HG03135 (cell line): ENCODE results near the gene TOM1L2.
"Not testable (repeated sequence)": the region's sequence is repeated elsewhere in the genome, so short reads cannot be mapped to it uniquely, and the experiment has no call there.

Experiments used
- ATAC-seq: cut with Tn5 transposase; IDR thresholded peaks from one replicate; pipeline ENCODE4 v1.9.1; 2021; ENCODE audit warnings: mild to moderate bottlenecking, moderate library complexity; ENCODE audit not compliant: unreplicated experiment

The TOM1L2 gene

DNA sequence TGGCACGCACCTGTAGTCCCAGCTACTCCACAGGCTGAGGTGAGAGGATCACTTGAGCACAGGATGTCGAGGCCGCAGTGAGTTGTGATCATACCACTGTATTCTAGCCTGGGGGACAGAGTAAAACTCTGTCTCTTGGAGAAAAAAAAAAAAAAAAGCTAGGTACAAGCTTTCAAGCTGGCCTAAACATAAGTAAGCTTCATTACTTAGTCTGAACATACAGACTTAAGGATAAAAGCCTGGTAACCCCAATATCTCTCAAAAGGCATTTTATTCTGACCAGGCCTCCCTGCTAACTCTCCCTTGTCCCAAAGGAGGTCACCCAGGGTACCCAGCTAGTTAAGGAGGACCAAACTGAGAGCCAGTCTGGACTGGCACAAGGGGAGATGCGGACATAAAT, 46.2 kb downstream of the TOM1L2 start:
- ATAC-seq: no peak

DNA sequence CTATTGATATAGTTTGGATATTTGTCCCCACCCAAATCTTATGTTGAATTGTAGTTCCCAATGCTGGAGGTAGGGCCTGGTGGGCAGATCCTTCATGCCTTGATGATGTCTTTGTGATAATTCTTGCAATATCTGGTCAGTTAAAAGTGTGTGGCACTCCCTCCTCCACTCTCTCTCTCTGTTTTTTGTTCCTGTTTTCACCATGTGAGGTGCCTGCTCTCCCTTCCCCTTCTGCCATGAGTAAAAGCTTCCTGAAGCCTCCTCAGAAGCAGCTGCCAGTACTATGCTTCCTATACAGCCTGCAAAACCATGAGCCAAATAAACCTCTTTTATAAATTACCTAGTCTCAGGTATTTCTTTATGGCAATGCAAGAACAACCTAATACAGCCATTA, 47.3 kb downstream of the TOM1L2 start:
- no peak for ATAC-seq

DNA sequence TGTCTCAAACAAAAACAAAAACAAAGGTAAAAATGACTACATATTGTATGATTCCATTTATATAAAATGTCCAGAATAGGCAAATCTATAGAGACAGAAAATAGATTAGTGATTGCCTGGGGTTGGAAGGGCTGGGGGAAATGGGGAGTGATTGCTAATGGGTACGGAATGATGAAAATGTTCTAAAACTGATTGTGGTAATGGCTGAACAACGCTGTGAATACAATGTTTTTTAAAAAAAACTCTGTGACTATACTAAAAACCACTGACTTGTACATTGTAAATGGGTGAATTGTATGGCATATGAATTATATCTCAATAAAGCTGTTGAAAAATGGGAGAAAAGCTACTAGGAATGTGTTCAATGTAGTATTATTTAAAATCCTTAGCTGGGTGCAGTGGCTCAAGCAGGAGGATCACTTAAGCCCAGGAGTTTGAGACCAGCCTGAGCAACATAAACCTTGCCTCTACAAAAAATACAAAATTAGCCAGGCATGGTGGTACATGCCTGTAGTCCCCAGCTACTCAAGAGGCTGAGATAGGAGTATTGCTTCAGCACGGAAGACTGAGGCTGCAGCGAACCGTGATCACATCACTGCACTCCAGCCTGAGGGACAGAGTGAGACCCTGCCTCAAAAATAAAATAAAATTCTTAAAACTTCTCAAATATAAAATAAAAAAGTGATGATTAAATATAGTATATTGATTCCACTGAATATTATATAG, 47.9 kb downstream of the TOM1L2 start:
- ATAC-seq: no peak

DNA sequence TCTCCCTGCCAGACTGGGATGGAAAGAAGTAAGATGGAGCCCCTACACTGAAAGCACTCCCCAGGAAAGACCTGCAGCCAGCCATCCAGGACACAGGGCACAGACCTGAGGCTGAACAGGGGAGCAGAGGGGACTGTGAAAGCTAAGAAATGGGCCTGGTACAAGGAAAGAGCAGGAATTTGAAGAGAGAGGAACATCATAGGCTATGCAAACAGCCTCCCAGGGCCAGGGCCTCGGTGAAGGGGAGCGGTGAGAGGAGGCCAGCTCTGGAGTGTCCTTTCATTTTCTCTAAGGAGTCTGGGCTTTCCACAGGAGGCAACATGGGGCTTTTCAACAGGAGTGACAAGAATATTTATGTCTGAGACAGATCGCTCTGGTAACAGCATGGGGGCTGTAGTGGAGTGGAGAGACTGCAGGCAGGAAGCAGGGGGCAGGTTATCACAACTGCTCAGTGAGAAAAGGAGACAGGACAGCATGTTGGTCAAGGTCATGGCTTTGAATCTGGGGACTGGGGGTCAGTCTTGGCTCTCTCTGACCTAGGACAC, 50.1 kb downstream of the TOM1L2 start:
- ATAC-seq: no peak

DNA sequence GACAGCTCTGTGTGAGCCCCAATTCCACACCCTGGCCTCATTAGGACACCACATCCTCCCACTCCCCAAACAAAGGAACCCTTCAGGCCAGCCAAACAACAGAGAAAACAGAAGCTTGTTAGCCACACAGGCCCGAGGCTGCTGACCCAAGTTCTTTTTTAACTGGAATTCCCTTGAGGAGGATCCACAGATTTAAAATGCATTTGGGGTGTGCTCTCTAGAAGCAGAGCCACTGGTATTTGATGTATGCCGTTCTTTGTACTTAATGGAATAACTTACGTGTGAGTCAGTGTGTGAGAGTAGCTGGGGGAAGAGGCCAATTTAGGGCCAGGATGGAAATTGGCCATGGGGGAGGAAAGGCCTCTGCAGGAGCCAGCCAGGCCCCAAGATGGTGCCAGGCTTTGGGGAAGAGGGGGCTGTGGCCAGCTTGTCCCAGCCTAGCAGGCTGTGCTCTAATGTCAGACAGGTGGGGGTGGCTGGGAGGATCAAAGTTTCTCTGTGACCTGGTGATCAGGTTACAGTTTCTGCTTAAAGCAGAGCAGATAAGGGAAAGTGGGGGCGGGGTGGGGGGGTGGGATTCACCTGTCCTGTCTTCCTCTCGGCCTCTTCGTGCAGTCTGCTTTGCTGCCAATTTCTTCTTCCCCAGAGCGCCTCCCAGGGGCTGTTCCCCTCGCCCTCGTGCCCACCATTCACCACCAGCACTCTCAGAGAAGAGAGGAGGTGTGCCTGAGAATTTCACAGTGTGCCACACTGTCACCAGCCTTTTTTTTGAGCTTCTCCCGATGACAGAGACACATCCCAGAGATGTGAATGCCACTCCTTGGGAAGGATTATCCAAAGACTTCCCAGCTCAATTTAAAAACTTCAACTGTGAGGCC, 50.8 kb downstream of the TOM1L2 start:
- ATAC-seq: no peak

DNA sequence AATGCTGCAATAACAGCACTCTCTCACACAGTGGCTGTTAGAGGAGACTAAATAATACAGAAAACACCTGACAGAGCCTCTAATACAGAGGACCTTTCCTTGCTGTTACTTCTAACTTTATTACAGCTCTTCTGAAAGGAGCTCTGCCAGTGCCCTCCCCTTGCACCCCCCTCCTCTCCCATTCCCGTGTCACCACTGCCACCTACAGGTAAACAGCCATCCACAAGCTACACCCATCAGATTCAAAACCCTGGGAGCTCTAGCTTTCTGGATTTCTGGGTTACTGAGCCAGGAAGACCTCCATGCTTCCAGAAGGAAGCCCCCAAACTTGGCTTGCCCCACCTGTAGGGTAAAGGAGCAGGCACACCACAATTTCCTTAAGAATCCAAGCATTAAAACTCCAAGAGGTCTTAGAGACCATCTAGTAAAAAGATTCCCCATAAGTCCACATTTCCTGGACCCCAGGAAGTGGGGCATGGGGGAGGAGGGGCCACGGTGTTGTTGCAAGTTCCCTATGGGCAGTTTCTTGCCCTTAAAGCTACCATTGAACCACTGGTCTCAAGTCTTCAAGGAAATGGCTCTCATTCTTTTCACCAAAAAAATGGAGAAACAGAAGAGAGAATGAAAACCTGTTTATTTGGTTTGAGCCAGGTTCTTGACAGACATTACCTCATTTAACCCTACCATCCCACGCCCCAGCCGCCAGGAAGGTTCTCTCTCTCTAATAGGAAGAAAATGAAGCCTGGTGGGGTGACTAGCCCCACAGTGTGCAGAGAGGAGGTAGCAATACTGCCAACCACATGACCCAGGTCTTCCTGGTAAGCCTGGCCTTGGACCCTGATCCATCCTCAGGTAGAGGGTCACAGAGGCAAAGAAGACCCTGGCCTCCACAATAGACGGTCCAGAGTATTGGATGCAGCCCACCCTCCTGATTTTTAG, 52.8 kb downstream of the TOM1L2 start:
- ATAC-seq: no peak

DNA sequence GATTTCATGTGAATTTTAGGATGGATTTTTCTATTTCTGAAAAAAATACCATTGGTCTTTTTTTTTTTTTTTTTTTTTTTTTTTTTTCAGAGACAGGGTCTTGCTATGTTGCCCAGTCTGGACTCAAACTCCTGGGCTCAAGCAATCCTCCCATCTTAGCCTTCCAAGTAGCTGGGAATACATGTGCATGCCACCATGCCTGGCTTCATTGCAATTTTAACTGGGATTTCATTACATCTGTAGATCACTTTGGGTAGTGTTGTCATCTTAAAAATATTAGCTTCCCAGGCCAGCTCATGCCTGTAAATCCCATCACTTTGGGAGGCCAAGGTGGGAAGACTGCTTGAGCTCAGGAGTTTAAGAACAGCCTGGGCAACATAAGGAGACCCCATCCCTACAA, 54.8 kb downstream of the TOM1L2 start:
- no peak for ATAC-seq

DNA sequence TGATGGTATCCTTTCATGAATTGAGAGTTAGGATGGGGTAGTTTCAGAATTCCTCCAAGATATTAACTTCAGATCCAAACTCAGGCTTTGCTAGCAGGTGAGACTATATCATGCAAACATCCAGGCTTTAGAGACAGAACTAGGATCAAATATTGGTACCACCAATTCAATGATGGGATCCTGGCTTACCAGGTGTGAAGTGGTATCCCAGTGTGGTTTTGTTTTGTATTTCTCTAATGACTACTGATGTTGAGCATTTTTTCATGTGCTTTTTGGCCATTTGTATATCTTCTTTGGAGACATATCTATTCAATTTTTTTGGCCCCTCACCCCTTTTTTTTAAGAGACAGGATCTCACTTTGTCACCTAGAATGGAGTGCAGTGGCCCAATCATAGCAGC, 57.0 kb downstream of the TOM1L2 start:
- no peak for ATAC-seq

DNA sequence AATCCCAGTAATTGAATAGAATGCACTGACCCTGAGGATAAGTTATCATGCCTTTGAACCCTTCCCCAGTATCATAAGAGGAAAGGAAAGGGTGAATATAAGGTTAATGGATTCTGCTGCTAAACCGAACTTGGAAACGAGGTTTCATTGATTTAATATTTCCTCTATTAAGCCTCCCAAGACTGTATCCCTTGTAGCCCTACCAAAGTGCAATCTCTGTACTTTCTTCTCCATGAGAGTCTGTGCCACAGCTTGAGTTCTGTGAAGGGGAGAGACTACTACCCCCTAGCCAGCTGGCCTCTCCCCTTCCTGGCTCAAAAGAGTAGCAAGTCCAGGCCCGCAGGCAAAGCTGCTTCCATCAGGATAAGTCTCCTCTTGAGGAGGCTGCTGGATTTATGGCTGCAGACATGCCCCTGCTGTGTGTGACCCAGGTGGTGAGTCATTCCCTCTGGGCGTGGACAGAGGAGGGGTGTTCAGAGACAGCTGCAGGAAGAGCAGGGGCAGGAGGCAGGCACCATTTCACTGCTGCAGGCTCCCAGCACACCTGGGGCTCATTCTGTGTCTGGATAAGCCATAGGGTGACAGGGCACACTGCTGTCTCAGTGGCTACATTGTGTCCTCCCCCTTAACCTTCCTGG, 58.4 kb downstream of the TOM1L2 start:
- ATAC-seq: no peak

DNA sequence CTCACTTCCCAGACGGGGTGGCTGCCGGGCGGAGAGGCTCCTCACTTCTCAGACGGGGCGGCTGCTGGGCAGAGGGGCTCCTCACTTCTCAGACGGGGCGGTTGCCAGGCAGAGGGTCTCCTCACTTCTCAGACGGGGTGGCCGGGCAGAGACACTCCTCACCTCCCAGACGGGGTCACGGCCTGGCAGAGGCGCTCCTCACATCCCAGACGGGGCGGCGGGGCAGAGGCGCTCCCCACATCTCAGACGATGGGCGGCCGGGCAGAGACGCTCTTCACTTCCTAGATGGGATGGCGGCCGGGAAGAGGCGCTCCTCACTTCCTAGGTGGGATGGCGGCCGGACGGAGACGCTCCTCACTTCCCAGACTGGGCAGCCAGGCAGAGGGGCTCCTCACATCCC, 59.9 kb downstream of the TOM1L2 start:
- ATAC-seq: not testable (repeated sequence)

DNA sequence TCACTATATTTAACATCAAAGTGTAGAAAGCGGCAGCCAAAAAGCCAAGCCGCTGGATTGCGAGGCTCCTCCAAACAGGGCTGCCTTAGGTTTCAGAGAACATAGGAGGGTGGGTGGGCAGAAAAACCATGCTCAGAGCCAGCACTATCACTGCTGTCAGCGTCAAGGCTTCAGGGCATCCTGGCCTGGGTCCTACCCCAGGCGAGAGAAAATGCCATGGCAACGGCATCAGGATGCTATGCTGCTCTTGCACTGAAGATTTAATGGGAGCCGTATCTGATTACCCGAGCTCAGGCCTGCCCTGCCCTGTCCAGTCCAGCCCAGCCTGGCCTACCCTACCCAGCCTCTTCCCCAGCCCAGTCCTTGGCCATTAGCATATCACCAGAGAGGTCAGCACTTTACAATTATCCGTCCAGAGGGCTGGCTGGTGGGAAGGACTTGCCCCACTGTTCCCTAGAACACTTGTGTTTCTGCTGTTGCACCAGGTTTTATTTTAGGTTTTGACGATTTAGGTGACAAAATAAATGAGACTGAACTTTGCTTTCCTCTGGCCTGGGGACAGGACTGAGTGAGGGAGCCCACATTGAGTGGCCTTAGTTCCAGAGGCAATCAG, 61.1 kb downstream of the TOM1L2 start:
- ATAC-seq: no peak

DNA sequence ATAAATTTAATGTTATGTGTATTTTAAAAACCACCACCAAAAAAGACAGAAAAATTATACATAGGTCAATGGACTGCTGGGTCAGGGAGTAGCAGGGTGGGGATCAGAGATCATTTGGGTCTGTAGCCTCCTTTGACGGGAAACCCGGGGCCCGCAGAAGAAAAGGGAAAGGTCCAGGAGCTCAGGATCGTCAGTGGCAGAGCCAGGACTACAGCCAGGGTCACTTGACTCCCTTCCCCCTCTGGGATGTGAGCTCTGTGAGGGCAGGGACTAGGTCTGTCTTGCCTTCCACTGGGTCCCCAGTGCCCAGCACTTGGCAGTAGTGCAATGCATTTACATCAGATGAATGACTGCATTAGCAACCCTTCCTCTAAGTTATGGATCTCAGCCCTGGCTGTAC, 62.1 kb downstream of the TOM1L2 start:
- ATAC-seq: no peak

DNA sequence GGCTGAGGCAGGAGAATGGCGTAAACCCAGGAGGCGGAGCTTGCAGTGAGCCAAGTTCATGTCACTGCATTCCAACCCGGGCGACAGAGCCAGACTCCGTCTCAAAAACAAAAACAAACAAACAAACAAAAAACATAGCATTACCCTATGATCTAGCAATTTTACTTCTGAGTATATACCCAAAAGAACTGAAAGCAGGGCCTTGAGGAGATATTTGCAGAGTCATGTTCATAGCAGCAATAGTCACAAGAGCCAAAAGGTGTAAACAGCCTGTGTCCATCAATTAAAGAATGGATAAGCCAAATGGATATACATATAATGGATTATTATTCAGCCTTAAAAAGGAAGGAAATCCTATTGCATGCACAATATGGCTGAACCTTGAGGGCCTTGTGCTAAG, 63.1 kb downstream of the TOM1L2 start:
- no peak for ATAC-seq

DNA sequence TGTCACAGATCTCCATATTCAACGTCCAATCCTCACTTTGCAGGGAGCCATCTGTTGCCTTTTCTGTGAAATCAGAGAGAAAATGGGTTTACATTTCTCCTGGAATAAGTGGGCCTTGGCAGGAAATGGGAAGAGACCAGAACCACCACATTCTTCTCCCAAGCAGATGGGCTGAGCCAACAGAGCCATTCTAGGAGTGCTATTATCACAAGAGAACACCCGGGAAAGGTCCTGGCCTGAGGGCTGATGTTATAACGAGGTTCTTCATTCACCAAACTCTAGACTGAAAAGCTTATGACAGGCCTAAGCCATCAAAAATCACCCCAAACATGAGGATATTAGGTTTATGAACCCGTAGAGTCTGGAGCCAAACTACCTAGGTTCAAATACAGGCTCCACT, 64.7 kb downstream of the TOM1L2 start:
- no peak for ATAC-seq

DNA sequence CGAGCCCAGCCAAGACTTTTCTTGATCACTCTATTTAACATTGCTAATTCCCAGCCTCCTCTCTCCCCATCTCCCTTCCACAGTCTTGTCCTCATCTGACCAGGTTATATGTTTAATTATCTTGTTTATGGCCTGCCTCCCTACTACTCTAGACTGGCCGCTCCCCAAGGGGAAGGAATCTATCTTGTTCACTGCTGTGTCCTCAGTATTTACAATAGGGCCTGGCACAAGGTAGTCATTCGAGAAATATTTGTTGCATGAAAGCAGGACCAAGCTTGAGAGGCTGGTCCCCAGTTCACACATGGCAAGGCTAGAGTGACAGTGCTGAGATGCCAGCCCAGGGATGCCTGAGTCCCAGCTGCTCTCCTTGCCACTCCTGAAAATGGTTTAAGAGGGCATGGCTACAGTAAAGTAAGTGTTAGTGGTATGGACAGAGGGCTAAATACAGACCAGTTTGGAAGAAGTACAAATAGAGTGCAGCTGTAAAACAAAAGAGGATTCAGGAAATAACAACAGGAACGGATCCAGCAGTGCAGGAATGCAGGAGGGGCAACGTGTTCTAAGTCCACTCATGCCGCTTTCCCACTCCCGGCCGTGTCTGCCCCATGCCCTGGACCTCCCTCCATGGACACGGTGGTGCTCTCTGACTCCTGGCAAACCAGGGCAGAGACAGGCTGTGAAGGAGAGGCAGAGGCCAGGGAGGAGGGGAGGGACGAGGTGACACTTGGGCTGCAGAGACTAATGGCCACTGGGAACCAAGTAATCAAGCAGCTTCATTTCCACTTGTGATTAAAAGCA, 65.6 kb downstream of the TOM1L2 start:
- no peak for ATAC-seq

DNA sequence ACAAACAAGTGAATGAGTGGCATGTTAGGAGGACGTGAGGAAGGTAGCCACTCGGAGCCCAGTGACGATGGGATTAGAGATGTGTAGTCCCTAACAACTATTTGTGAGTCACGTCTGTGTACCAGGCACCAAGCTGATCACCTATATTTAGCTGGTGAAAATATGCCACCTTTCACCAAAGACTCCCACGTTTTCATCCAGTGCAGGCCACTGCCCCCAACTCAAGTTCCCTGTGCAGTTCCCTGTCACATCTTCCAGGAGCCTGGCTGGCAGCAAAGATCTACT, 67.2 kb downstream of the TOM1L2 start:
- no peak for ATAC-seq

DNA sequence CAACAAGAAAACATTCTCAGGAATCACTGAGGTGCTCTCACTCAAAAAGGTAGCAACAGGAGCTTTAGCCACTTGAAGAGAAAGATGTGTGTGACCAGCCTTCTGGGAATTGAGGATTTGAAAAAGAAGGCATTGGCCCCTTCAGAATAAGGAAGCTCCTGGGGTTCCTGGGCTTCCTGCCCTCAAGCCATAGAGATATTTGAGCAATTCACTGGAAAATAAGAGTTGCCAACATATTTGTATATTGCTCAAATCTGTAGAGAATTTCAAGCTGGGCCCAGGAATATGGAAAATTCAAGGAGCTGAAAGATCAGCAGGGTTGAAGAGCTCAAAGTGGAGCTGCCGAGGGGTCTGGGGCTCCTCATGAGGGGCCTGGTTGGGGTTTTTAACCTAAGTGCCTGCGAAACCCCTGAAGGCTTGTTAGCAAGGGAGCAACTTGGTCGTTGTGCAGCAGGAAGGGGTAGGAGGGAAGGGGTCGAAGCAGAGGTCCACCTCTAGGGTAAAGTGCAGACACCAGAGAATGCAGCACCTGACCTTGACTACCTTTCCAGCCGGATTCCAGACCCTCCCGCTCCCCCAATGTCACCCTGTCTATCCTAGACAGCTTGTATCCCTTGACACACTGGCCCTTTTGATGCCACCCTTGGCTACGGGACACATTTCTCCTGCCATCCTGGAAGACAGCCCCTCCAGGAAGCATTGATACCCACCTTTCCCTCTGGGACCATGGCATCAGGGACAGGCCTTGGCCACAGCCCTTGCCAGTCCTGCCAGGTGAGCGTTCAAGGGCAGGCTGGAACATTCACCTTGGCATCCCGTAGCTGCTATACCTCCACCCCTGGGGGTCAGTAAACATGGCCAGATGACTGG, 67.8 kb downstream of the TOM1L2 start:
- ATAC-seq: no peak

DNA sequence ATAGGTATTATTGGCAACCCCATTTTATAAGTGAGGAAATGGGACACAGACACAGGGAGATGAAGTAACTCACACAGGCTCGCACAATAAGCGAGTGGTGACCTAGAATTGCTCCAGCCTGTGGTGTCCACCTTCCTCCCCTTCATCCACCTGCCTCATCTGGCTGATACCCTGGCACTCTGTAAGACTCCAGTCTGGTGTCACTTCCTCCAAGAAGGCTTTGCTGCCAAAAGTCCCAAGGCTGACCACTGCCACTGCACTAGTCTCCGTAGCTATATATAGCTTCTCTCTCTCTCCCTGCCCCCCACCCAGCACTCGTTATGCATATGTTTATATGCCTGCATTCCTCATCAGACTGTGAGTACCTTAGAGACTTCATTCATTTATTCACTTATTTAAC, 69.3 kb downstream of the TOM1L2 start:
- ATAC-seq: no peak

DNA sequence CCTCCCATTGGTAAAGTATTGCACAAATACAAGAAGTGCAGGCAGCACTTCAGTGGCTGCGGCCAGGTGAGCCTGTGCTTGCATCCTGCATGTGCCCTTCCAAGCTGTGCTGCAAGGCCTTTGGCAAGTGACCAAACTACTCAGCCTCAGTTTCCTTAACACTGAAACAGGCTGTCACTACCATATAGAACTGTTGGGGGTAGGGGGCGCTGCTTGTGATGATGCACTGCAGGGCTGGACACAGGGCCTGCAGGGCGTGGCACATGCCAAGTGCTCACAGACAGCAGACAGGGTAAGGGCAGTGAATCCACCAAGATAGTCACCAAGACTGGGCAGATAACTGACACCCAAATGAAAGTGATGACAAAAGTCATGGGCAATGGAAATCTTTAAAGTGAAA, 69.8 kb downstream of the TOM1L2 start:
- no peak for ATAC-seq
